Dedifferentiated amniotic fluid mesenchymal stem cell (primary cell): ENCODE results near the gene LRRC59.
A peak's percentile ranks its signal among the peaks of the same experiment; 100 is the strongest.

Experiments used
- DNase-seq: peaks from one replicate; pipeline ENCODE4 v3.0.0-alpha.2; 2016; ENCODE audit errors: extremely low spot score

LRRC59 gene

DNA sequence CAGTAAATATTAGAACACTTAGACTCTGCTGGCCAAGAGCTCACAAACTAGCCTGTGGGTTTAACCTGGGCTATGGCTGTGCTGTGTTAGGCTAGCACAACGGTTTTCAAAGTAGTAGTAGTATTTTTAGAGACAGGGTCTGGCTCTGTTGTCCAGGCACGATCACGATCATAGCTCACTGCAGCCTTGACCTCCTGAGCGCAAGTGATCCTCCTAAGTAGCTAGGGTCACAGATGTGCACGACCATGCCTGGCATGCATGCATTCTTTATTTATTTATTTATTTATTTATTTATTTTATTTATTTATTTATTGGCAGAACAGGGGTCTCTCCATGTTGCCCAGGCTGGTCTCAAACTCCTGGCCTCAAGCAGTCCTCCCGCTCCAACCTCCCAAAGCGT lies 34.7 kb downstream of the LRRC59 start:
- no peak for DNase-seq

- DNase-seq = peak; percentile 41
Measured at GRCh38 chr17:50361561-50362480, 35.5 kb downstream of the LRRC59 start.

DNA sequence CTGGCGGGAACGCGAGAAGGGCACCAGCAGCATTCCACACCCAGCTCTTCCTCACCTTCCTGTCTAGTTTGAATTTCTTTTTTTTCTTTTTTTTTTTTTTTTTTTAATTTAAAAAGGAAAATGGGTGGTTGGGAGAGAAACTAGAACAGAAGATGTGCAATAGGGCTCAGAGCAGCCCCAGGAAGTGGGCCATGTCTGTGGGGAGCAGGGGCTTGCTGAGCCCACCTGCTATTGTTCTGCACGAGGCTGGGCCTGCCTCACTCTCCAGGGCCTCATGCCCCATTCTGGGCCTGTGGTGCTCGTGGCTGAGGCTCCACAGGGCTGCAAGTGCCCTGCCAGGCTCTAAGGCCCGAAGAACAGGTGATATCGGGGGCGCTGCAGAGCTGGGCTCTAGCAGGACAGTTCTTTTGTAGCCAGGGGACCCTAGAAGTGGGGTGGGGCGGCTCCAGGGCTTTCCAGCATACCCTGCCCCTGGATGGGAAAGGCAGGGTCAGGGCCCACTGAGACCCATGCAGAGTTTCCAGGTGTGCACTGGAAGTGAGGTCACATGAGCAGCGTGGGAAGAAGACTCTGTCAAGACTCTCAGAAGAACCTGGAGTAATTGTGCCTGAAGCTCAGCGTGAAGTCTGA lies 36.7 kb downstream of the LRRC59 start:
- DNase-seq = no peak

DNA sequence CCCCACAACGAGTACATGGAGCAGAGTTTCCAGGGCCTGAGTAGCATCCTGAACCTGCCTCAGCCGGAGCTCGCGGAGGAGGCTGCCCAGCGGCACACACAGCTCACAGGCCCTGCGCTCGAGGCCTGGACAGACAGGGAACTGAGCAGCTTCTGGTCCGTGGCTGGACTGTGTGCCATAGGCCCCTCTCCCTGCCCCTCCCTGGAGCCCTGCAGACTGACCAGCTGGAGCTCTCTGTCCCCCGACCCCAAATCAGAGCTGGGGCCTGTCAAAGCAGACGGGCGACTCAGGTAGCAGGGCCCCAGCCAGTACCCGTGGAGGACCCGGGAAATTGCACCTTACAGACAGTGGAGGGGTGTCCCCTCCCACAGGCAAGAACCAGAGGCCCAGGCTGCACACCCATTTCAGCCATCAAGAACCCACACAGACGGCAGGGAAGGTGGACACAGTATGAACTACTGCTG lies 37.3 kb downstream of the LRRC59 start:
- DNase-seq = no peak

DNA sequence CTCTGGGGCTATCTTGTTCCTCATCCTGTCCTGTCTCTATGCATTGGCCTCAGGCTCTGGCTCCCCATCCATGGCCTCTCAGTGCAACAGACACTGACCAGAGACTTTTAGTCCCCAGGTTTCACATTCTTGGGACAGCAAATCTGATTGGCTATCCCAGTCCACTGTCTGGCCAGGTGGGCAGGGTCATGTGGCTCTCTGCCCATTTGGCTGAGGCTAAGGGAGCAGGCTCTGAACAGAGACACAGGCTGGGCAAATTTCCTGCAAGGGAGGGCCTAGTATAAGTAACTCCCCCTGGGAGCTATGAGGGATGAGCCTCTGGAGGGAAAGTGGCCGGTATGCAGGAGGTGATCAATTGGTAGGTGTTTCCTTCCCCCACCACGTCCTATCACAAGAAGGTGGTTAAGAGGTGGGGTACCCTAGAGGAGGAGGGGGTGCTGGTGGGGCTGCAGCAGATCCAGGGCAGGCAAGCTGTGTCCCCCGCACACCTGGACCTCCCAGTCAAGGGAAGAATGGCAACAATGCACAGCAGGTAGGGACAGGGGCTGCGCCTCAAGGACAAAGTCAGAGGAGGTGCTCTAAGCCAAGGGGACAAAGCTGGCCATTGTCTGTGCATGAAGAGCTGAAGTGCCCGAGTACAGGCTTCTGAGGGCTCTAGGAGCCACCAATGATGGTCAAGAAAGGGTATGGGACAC lies 38.2 kb downstream of the LRRC59 start:
- no peak for DNase-seq

- DNase-seq = no peak
Measured at GRCh38 chr17:50358177-50358576, 39.1 kb downstream of the LRRC59 start.

GRCh38 chr17:50356892-50357510 lies 40.3 kb downstream of the LRRC59 start:
- no peak for DNase-seq

DNA sequence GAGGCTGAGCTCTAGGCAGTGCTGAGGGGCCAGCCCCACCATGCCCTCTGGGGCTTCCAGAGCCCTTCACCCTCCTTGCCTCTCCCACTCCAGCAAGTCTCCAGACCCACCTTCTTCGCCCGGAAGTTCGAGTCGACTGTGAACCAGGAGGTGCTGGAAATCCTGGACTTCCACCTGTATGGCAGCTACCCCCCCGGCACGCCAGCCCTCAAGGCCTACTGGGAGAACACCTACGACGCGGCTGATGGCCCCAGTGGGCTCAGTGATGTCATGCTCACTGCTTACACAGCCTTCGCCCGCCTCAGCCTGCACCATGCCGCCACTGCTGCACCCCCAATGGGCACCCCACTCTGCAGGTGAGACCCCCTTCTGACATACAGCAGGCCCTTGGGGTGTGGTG lies 40.9 kb downstream of the LRRC59 start:
- no peak for DNase-seq

DNA sequence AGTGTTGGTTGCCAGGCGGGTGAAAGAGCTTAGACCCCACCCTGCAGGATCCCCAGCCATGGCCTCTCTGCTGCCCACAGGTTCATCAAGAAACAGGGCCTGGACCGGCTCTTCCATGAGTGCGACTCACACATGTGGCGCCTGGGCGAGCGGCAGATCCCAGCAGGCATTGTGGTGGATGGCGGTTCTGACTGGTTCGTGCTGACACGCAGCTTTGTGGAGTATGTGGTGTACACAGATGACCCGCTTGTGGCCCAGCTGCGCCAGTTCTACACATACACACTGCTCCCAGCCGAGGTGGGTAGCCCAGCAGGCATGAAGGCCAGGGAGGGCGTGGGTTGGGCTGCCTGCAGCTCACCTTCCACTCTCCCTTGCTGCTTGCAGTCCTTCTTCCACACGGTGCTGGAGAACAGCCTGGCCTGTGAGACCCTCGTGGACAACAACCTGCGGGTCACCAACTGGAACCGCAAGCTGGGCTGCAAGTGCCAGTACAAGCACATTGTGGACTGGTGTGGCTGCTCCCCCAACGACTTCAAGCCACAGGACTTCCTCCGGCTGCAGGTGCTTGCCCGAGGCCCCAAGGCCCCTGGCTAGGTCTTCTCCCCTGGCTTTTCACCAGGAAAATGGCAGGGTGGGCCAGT lies 41.5 kb downstream of the LRRC59 start:
- DNase-seq = no peak

GRCh38 chr17:50355336-50355700 lies 42.0 kb downstream of the LRRC59 start:
- no peak for DNase-seq

DNA sequence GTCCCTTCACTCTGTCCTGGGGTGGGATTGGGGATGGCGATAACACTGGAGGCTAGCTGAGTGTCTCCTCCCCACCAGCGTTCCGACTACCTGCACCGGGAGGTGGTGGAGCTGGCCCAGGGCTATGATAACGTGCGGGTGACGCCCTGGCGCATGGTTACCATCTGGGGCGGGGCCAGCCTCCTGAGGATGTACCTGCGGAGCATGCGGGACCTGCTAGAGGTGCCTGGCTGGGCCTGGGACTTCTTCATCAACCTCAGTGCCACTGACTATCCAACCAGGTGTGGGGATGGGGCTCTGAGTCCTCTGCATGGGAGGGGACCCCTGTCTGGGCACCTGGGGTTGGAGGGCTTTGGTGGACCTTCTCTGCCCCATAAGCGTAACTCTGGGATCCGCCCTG lies 42.5 kb downstream of the LRRC59 start:
- no peak for DNase-seq

DNA sequence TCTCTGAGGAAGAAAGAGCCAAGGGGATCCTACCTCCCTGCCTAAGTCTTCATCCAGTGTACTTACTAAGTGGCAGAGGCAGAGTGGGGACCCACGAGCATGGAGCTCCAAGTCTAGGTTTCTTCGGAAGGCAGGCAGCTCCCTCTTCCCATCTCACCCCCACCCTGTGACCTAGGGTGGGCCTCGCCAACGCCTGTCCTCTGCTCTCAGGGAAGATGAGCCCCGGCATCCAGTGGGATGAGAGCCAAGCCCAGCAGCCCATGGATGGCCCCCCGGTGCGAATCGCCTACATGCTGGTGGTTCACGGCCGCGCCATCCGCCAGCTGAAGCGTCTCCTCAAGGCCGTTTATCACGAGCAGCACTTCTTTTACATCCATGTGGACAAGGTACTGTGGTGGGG lies 43.1 kb downstream of the LRRC59 start:
- no peak for DNase-seq

DNA sequence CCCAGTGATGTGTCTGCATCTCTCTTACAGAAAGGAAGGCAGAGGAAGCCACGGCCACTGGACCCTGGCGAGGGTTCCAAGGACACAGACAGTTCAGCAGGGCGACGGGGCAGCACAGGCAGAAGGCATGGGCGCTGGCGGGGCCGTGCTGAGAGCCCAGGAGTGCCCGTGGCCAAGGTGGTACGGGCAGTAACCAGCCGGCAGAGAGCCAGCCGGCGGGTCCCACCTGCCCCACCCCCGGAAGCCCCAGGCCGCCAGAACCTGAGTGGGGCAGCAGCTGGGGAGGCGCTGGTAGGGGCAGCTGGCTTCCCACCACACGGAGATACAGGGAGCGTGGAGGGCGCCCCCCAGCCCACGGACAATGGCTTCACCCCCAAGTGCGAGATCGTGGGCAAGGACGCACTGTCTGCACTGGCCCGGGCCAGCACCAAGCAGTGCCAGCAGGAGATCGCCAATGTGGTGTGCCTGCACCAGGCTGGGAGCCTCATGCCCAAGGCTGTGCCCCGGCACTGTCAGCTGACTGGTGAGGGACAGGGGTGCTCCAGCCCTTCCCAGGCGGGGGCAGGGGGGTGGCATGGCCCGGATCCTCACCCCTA lies 43.6 kb downstream of the LRRC59 start:
- DNase-seq = no peak

DNA sequence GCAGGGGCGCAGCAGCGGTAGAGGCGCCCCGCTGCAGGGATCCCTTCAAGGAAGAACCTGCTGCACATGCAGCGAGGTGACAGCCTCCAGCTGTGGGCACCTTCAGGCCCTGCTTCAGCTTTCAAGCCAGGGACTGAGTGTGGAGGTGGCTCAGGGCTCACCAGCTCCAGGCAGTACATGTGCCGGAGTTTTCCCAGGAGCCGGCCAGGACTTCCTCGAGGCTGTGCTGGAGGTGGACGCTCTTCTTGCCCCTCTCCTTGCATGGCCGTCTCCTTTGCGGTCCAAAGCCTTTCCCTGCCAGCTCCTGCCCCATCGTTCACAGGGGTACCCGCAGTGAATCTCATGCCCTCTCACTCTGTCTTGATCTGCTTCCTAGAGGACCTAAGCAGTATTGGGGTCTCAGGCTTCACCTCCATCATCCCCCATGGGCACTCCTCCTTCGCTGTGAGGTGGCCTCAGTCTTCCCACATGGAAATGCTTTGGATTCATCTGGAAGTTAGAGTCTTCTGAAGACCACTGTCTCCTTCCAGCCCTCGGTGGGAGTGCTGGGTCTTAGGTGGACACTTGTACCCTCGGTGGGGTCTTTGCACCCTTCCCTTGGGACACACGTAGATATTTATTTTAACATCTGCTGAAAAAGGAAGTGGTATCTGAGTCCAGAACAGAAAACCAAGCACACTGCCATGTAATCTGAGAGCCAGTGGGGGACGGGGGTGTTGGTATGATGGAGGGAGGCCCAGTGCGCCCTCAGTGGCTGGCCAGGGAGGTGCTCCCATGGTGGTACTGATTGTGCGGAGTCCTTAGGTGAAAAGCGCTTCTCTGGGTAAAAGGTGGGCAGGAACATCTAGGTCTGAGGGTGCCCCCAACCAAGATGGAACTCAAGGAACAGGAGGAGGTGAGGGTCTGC lies 44.4 kb downstream of the LRRC59 start:
- no peak for DNase-seq

DNA sequence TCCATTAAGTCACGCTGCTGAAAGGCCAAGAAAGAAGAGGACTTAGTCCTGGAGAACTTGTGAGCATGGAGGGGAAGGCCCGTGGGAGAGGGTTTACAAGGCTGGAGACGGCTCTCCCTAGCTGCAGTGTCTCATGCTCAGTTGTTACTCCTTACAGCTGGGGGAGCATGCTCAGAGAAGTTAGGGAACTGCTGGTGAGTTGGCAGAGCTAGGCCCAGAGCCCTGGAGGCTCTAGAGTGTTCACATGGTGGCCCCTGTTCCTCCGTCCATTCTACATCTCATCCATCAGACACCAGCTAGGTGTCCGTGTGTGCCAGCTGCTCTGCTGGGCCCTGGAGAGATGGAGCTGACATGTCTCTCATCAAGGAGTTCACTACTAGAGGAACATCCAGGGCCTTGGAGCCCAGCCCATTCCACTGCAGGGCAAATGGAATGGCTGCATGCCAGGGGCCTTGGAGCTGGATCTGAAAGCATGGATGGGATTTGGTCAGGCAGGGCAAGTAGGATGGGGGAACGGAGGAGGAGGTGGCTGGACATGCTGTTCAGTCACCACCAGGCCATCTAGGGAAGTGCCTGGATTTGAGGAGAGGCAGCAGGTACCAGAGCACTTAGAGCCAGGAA lies 45.1 kb downstream of the LRRC59 start:
- DNase-seq = no peak

DNA sequence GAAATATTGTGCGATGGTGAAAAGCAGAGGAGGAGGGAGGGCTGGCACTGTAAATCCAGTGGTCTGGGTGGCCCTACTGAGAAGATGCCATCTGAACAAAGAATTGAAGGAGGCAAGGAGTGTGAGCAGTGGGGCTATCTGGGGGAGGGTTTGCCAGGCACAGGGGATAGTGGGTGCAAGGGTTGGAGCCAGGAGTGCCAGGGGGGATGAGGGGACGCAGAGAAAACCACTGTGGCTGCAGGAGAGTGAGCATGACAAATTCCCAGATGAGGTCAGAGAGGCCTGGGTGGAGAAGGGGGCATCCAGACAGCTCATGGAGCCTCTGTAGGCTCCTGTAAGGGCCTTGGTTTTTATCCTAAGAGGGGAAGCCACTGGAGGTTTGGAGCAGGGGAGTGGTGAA lies 46.6 kb downstream of the LRRC59 start:
- no peak for DNase-seq

DNA sequence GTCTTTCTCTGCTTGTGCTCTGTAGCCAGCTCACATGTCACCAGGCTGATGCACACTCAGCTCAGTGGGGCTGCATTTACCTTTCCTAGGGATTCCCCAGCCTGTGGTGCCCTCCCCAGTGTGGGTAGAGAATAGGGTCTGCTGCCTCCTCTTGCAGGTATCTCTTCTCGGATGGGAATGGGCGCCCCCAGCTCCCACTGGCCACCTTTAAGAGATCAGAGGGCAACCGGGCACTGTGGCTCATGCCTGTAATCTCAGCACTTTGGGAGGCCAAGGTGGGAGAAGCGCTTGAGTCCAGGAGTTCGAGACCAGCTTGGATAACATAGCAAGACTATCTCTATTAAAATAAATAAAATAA lies 48.1 kb downstream of the LRRC59 start:
- DNase-seq = no peak

DNA sequence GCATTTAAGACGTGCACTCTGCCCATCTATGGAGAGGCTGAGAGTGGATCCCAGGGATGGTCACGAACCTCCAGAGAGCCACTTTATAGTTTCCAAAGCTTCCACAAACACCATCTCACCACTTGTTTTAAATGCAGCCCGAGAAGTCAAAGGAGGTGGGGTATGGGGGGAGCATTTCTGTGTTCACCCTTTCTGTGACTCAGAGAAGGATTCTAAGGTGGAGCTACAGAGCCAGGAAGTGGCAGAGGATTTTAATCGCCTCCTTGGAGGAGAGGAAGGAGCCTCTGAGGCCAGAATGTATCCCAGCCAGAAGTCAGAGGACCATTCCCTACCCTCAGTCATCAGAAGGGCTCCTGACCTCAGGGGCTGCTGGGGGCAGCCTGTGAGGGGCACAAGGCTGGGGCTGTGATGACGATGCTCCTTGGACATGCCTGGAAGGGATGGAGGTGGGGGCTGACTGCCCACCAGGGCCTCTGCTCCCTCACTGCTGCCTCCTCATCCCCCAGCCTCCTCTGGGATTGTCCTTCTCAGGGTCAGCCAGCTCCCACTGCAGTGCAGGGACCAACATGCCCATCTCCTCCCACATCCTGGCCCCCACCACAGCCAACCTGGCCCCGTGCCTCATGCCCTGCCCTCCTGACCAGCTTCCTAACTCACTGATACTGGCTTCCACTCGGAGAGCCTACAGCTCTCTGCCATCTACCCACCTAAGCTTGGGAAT lies 48.6 kb downstream of the LRRC59 start:
- no peak for DNase-seq

- no peak for DNase-seq
Measured at GRCh38 chr17:50347894-50348291, 49.4 kb downstream of the LRRC59 start.
